HG03354 (cell line): ENCODE measurements around the gene CCDC40.
"Not testable (repeated sequence)": the region's sequence is repeated elsewhere in the genome, so short reads cannot be mapped to it uniquely, and the experiment has no call there.

Experiments
- ATAC-seq: cut with Tn5 transposase; IDR thresholded peaks from one replicate; pipeline ENCODE4 v1.9.1; 2021; ENCODE audit warnings: mild to moderate bottlenecking; ENCODE audit not compliant: unreplicated experiment, poor library complexity, severe bottlenecking

CCDC40 gene

GRCh38 chr17:80035937-80036714, at the start of gene CCDC40:
TSS of gene CCDC40 (plus strand) at chr17:80036642. CDS start at chr17:80036663, 21 bp downstream.
- peak; percentile 73 for ATAC-seq

GRCh38 chr17:79987187-79987934, 49.1 kb upstream of the CCDC40 start:
- ATAC-seq, result no peak

GRCh38 chr17:79987935-79988184, 48.6 kb upstream of the CCDC40 start:
- no peak for ATAC-seq

GRCh38 chr17:79988185-79988971, 48.1 kb upstream of the CCDC40 start:
- no peak for ATAC-seq

- no peak for ATAC-seq
These were observed 47.2 kb upstream of the CCDC40 start for GRCh38 chr17:79989106-79989835.

- ATAC-seq, result no peak
These were observed 46.3 kb upstream of the CCDC40 start for GRCh38 chr17:79990051-79990592.

- no peak for ATAC-seq
These were observed 45.7 kb upstream of the CCDC40 start for GRCh38 chr17:79990704-79991103.

- ATAC-seq, result peak; percentile 55
These were observed 45.1 kb upstream of the CCDC40 start for GRCh38 chr17:79991140-79991923.

- peak; percentile 8 for ATAC-seq
These were observed 44.4 kb upstream of the CCDC40 start for GRCh38 chr17:79991924-79992648.

- ATAC-seq, result no peak
These were observed 43.6 kb upstream of the CCDC40 start for GRCh38 chr17:79992649-79993389.

GRCh38 chr17:79993390-79994227, 42.8 kb upstream of the CCDC40 start:
- ATAC-seq, result no peak

- ATAC-seq, result not testable (repeated sequence)
These were observed 42.2 kb upstream of the CCDC40 start for GRCh38 chr17:79994228-79994569.

GRCh38 chr17:79994602-79995001, 41.8 kb upstream of the CCDC40 start:
- ATAC-seq, result no peak

GRCh38 chr17:79995696-79996095, 40.7 kb upstream of the CCDC40 start:
- ATAC-seq, result no peak

GRCh38 chr17:79996291-79996690, 40.2 kb upstream of the CCDC40 start:
- ATAC-seq, result no peak

- no peak for ATAC-seq
These were observed 39.3 kb upstream of the CCDC40 start for GRCh38 chr17:79997011-79997660.
